Ishikawa (cell line): ENCODE results near the gene FAM53B.

Source experiments
- CEBPB ChIP-seq: IDR thresholded peaks from 2 replicates; pipeline ENCODE4 v1.6.1; 2012
- CREB1 ChIP-seq: IDR thresholded peaks from 2 replicates; pipeline ENCODE4 v1.6.1; 2012; ENCODE audit warnings: low read depth
- EGR1 ChIP-seq: IDR thresholded peaks from 2 replicates; pipeline ENCODE4 v1.6.1; 2012
- EP300 ChIP-seq: IDR thresholded peaks from 2 replicates; pipeline ENCODE4 v1.6.1; 2012; ENCODE audit warnings: borderline replicate concordance
- FOXM1 ChIP-seq: IDR thresholded peaks from 2 replicates; pipeline ENCODE4 v1.6.1; 2012; ENCODE audit warnings: low read depth, borderline replicate concordance
- MAX ChIP-seq: IDR thresholded peaks from 2 replicates; pipeline ENCODE4 v1.6.1; 2012
- NFIC ChIP-seq: IDR thresholded peaks from 2 replicates; pipeline ENCODE4 v1.6.1; 2012
- RAD21 ChIP-seq: IDR thresholded peaks from 2 replicates; pipeline ENCODE4 v1.6.1; 2012; ENCODE audit warnings: low read depth
- REST ChIP-seq: IDR thresholded peaks from 2 replicates; pipeline ENCODE4 v1.6.1; 2012; ENCODE audit warnings: low read depth, mild to moderate bottlenecking
- TAF1 ChIP-seq: IDR thresholded peaks from 2 replicates; pipeline ENCODE4 v1.6.1; 2012; ENCODE audit warnings: low read depth, mild to moderate bottlenecking
- TCF12 ChIP-seq: IDR thresholded peaks from 2 replicates; pipeline ENCODE4 v1.6.1; 2012; ENCODE audit warnings: low read depth
- TEAD4 ChIP-seq: IDR thresholded peaks from 2 replicates; pipeline ENCODE4 v1.6.1; 2012
- USF1 ChIP-seq: IDR thresholded peaks from 2 replicates; pipeline ENCODE4 v1.6.1; 2012
- YY1 ChIP-seq: IDR thresholded peaks from 2 replicates; pipeline ENCODE4 v1.6.1; 2012; ENCODE audit warnings: low read depth
- ZBTB7A ChIP-seq: IDR thresholded peaks from 2 replicates; pipeline ENCODE4 v1.6.1; 2012; ENCODE audit warnings: low read depth

FAM53B gene

DNA sequence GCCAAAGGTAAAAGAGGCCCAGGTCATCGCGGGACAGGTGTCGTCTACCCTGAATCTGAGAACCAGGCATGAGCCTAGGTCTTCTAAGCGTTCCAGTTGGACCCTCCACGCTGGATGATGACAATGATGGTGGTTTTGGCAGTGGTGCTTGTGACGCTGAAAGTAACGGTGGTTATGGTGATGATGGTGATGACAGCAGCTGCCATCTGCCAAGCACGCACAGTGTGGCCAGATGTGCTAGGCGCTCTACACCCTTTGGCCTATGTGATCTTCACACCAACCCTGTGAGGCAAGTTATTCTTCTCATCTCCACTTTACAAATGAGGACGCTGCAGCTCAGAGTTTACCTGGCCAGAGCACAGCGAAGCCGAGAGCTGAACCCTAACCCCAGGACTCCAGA, 93.9 kb downstream of the FAM53B start:
- TF ChIP-seq CREB1 = no peak
- no peak for TF ChIP-seq MAX
- TF ChIP-seq REST = no peak
- no peak for TF ChIP-seq TAF1
- no peak for TF ChIP-seq USF1
- TF ChIP-seq RAD21 = no peak
- no peak for TF ChIP-seq TCF12
- no peak for TF ChIP-seq TEAD4
- TF ChIP-seq CEBPB = no peak
- no peak for TF ChIP-seq NFIC
- no peak for TF ChIP-seq EGR1
- no peak for TF ChIP-seq FOXM1
- TF ChIP-seq ZBTB7A = no peak

GRCh38 chr10:124649214-124649613, 95.0 kb downstream of the FAM53B start:
- no peak for TF ChIP-seq CREB1
- peak; percentile 15; the same call in 1 of the 2 replicates for TF ChIP-seq RAD21

DNA sequence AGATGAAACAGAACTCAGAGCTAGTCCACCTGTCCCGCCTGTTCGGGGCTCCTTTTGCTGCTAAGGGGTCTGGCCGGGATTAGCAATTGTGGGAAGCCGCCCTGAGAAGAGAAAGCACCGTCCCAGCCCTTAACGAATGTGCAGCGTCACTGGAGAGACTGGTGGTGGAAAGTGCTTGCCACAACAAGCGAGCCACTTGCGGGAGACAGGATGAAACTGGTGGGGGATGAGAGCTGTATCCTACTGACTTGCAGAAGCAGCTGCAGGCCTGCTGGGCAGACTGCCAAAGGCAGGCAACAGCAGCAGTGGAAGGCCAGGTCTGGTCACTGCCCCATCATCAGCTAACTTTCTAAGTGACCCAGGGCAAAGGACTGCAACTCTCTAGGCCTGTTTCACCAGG, 95.4 kb downstream of the FAM53B start:
- TF ChIP-seq REST = no peak
- no peak for TF ChIP-seq TAF1
- TF ChIP-seq FOXM1 = no peak

DNA sequence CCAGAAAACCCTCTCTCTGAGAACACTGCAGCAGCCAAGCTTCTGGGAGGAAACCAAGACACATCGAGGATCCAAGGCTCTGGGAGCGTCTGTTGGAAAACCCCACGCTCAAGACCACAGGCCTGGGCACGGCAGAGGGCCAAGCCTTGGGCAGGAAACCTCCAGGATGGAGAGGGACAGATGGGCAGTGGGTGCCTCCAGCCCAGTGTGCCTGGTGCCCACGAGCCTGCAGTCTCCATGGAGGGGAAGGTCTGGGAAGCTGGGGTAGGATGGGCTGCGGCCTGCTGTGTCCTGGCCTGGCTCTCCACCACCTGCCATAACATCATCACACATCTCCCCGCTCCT, 96.1 kb downstream of the FAM53B start:
- TF ChIP-seq CREB1 = no peak
- TF ChIP-seq NFIC = no peak
- no peak for TF ChIP-seq MAX
- no peak for TF ChIP-seq YY1
- TF ChIP-seq EP300 = no peak
- no peak for TF ChIP-seq TAF1
- no peak for TF ChIP-seq RAD21
- TF ChIP-seq USF1 = no peak
- TF ChIP-seq REST = no peak
- no peak for TF ChIP-seq TEAD4
- TF ChIP-seq EGR1 = no peak
- TF ChIP-seq ZBTB7A = no peak

- TF ChIP-seq EGR1 = no peak
- no peak for TF ChIP-seq YY1
- TF ChIP-seq EP300 = no peak
- no peak for TF ChIP-seq TAF1
- no peak for TF ChIP-seq NFIC
- TF ChIP-seq FOXM1 = no peak
- no peak for TF ChIP-seq CEBPB
- no peak for TF ChIP-seq MAX
- no peak for TF ChIP-seq ZBTB7A
- TF ChIP-seq CREB1 = no peak
- TF ChIP-seq TCF12 = no peak
- TF ChIP-seq TEAD4 = no peak
- no peak for TF ChIP-seq RAD21
- no peak for TF ChIP-seq REST
- TF ChIP-seq USF1 = no peak
These were observed 96.6 kb downstream of the FAM53B start for GRCh38 chr10:124647421-124648130.
